ENCODE measurements around the gene CCDC169. TPM values are rescaled to one million over a fixed set of nuclear protein-coding genes. Genes with fewer than 3 reads are reported as not detected.
A peak's percentile ranks its signal among the peaks of the same experiment; 100 is the strongest.

The CCDC169 gene
- total RNA-seq, 1 experiment from 2014 or later: 36.8 TPM

- POLR2A ChIA-PET: interaction anchor here (0.6 to 1.7 kb wide), 2 partner anchors 14 to 16 kb away, joined by 3 to 5 read pairs; partner anchors contain the start of gene CCDC169
These were observed 15.7 kb upstream of the CCDC169 start for GRCh38 chr13:36313047-36313969.

GRCh38 chr13:36310417-36311108 lies 12.9 kb upstream of the CCDC169 start:
- ATAC-seq (peak; percentile 20), DNase-seq (ENCODE audit: low spot score) (no peak)
- CTCF ChIA-PET: no interaction called here
- Mint-ChIP-seq H3K27me3 (ENCODE audit: low read depth) (no peaks in the 10 kb centered on the region), H3K4me1 (peaks cover 36% of the 10 kb centered on the region), H3K27ac (peak overlapping the region; percentile 86), H3K4me3 (no peak overlapping the region), H3K36me3 (peaks cover 68% of the 10 kb centered on the region), H3K9me3 (peaks cover 15% of the 10 kb centered on the region)
- POLR2A ChIA-PET: no interaction called here
- TF ChIP-seq ZNF512 (CRISPR knock-in tag; IDR thresholded peaks at IDR 0.05; ENCODE audit: borderline replicate concordance) (no peak), MXD4 (CRISPR knock-in tag; IDR thresholded peaks at IDR 0.05; ENCODE audit: borderline replicate concordance) (no peak), PRDM15 (CRISPR knock-in tag; IDR thresholded peaks at IDR 0.05) (no peak), SP1 (CRISPR knock-in tag; conservative IDR thresholded peaks at IDR 0.05) (no peak), RELA (CRISPR knock-in tag; IDR thresholded peaks at IDR 0.05; ENCODE audit: borderline replicate concordance) (no peak), ZNF121 (CRISPR knock-in tag; IDR thresholded peaks at IDR 0.05) (no peak), IRF2 (CRISPR knock-in tag; IDR thresholded peaks at IDR 0.05; ENCODE audit: borderline replicate concordance, low read depth) (no peak), USF2 (CRISPR knock-in tag; IDR thresholded peaks at IDR 0.05) (no peak)

More at GRCh38 chr13:36313047-36313969, 15.7 kb upstream of the CCDC169 start:
- peak overlapping the region; percentile 75; the same call in 1 of the 2 replicates for H3K27ac Mint-ChIP-seq
- H3K4me3 Mint-ChIP-seq: no peak overlapping the region
- CTCF ChIA-PET: interaction anchor here (1.3 to 2.5 kb wide), 2 partner anchors 31 to 33 kb away, joined by 4 to 6 read pairs; no protein-coding TSS in a partner anchor
- H3K9me3 Mint-ChIP-seq: peaks cover 43% of the 10 kb centered on the region
- peaks cover 7% of the 10 kb centered on the region for H3K27me3 Mint-ChIP-seq (ENCODE audit: low read depth)
- TF ChIP-seq KAT7 (CRISPR knock-in tag; IDR thresholded peaks at IDR 0.05; ENCODE audit: borderline replicate concordance) (no peak), ZNF671 (CRISPR knock-in tag; IDR thresholded peaks at IDR 0.05) (no peak), ZNF219 (CRISPR knock-in tag; IDR thresholded peaks at IDR 0.05; ENCODE audit: borderline replicate concordance) (no peak), ESRRA (CRISPR knock-in tag; IDR thresholded peaks at IDR 0.05; ENCODE audit: borderline replicate concordance) (no peak), PRDM15 (CRISPR knock-in tag; IDR thresholded peaks at IDR 0.05) (no peak)
- H3K4me1 Mint-ChIP-seq: peaks cover 29% of the 10 kb centered on the region
- ATAC-seq (no peak), DNase-seq (ENCODE audit: low spot score) (no peak)
- H3K36me3 Mint-ChIP-seq: peaks cover 89% of the 10 kb centered on the region

All from WTC11 (cell line).